NCI-H1092 treated with DMSO at 0.1 percent for 48 hours (cell line): ENCODE data around the gene HSD11B2.
A peak's percentile ranks its signal among the peaks of the same experiment; 100 is the strongest.

Source experiments
- DNase-seq: peaks from one replicate; lab custom pipeline; 2025; lab: John Stamatoyannopoulos, UW

Gene HSD11B2

DNA sequence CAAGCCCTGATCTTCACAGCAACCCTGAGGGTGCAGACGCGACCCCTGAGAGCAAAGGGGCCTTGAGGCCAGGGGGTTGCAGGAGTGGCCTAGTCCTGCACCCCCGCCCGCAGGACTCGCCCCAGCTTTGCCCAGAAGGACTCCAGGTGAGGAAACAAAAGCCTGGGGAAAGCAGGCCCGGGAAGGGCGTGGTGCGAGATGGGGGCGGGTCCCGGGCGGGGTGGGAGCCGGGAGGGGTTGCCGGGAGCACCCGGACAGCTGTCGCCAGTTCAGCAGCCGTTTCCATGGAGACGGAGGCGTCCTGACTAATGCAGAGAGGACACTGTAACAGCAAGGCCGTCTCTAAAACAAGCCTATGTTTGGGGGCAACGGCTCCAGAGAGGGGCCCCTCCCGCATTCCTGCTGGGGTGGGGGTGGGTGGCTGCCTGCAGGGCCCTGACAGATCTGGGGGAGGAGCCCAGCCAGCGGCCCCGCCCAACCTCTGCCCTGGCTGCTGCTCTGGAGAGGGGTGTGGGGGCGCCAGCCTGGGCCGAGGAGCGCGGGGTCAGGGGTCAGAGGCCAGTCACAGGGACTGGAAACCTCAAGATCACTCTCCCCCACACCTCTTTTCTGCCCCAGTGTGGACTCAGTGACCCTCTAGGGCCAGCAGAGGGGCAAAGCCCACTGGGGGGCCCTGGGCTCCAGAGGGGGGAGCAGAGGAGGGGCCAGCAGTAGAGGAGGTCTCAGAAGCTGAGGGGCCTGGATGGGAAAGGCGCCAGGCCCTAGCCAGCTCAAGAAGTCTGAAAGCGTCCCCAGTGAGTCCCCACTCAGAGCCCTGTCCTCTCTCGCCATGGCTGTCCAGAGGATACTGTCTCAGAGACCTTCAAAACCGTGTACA is 34.5 kb upstream of the HSD11B2 start:
- peak; percentile 91 for DNase-seq

DNA sequence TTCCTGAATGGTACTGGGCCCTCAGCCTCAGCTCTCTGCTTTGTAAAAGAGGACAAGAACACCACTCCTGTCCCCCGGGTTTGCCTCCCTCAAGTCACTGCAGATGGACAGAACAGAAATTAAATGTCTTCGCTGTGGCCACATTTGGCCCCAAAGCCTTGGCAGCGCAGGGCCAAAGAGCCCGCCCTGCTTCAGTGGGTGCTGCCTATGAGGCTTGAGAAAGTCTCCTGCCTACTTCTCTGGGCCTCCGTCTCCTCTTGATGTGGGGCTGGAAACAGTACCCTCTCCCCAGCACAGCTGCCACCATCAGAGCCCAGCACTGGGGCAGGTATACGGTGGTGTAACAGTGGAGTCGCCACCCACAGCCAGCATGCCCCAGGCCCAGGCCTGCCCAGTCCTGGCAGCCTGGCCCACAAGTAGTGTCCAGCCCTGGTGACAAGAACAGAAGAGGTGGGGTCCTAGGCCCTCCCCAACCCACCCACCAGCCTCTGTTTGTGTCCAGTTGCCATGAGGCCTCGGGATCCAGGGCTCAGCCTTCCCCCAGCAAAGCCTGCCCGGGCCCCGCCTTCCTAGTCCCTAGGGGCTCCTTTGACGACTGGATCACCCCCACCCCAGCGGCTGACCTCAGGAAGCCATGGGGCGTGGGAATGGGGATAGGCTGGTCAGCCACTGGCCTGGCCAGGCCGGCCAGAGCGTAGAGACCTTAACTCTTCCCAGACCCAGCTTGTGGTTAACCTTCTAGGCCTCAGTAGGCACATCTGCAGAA is 33.7 kb upstream of the HSD11B2 start:
- DNase-seq: no peak

DNA sequence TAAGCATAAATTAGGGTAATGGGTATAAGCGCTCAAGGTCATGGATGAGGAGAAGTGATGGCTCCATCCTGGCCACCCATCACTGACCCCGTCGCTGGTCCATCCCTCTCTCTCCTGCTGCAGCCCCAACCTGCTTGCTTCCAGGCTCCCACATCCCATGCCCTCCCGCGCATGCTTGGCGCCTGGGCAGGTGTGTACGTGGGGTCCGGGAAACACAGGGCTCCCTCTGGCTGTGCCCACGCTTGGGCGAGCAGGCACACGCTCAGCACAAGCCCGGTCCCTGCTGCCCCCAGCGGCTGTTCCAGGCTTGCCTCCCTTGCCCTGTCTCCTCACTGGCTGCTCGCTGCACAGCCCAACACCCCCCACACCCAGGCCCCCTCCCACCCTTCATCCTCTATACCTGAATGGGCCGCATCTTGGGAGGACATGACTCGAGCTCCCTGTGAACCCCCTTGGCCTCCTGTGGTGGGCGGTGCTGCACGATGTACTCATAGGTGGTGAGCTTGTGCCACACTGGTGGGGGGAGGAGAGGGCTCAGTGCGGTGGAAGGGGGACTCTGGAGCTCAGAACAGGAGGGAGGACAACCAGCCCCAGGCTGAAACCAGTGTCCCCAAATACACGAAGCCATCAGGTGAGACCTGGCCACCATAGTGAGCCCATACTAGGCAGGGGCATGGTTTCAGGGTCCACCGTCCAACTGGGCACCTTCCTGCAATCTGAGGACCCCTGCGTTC is 32.9 kb upstream of the HSD11B2 start:
- no peak for DNase-seq

DNA sequence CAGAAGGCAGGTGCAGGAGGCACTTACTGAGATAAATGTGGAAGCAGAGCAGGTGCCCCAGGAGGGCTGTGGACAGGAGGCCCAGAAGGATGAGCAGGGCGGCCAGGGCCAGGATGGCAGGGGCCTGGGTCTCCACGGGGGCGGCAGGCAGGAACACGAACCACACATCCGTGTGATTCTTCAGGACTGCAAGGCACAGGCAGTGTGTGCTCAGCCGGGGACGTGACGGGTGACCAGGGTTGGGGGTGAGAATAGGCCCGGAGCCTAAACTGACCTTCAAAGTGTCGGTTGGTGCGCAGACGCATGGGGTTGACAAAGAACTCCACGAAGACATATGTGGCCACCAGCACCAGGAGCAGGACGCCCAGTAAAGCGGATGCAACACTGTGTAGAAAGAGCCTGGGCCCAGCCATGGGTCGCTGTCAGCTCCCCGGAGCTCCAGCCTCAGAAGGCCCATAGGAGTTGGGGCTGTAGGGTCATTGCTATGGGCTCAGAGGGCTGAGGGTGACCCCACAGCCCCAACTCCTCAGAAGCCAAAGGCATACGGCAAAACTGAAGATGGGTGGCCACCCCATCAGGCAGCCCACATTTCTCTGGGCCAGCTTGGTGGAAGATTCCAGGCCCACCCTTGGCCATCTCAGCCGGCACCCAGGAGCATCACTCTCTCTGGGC is 32.2 kb upstream of the HSD11B2 start:
- DNase-seq: no peak

DNA sequence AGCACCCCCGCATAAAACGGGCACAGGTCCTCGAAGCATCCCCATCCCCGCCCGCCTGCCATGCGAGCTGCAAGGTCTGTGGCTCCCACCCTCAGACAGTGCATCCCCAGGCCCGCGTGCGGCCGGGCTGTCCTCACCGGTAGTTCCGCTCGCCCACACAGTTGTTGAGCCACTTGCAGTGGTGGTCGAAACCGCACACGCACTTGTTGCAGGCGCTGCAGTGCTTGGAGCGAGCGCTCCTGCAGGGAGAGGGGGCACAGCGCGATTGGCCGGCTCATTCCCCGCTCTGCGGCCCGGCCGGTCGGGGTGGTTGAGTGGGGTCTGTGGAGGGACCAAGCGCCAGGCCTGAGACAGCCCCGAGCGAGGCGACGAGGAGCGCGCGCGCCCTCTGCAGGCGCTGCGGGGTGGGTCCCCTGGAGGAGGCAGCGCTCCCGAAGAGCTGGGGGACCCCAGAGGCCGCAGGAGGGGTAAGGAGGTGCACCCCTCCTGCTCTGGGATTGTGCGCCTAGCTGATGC is 31.6 kb upstream of the HSD11B2 start:
- DNase-seq: no peak

DNA sequence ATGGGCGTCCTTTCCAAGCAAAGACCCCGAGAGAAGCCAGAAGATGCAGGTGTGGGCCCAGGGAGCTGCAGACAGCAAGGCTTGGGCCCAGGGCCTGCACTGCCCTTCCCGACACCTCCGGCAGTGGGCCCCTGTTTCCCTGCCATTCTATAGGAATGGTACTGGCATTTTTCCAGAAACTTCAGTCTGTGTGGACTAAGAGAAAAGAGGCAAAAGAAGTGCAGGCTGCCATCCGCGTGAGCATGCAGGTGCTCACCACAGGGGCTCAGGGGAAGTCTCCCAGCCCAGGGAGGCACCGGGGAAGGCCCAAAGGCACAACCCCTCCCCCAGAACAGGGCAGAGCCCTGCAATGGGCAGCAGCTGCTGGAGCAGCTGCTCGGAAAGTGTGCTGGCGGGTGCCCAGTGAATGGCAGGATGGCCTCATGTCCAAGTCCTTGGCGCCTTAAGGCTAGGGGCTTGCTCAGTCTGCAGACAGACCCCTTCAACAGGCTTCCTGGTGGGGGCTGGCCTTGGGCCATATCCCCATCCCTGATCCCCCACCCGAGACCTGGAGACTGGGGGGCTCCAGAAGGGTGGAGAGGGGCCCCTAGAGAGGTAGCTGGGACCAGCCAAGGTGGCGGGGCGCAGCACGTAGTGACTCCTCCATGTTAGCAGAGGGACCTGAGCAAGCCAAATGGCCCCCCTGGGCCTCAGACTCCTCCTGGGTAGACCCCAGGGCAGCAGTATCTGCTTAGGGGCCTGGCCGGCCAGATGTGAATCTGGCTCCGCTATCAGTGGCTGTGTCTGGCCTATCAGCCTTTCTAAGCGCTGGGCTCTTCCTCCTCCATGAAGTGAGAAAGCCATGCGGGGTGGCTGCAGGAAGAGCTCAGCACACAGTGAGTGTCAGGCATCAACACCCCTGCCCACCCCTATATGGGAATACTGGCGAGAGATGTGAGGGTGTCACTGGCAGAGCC is 30.9 kb upstream of the HSD11B2 start:
- DNase-seq: peak; percentile 80

DNA sequence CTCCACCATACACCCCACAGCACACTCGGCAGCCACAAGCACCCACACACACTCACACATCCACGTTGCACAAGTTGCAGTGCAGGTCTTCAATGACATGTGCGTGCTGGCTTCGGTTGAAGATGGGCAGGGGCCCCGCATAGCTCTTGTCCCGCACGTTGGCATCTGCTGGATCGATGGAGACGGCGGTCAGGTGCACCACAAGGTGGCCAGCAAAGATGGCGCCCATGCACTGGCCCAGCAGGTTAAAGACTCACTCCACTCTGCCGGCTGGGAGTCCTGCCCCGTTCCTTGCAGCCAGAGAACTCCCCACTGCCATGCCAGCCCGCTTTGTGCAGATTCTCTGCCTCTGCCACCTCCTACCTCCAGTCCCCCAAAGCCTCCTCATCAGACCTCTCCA is 30.0 kb upstream of the HSD11B2 start:
- no peak for DNase-seq

DNA sequence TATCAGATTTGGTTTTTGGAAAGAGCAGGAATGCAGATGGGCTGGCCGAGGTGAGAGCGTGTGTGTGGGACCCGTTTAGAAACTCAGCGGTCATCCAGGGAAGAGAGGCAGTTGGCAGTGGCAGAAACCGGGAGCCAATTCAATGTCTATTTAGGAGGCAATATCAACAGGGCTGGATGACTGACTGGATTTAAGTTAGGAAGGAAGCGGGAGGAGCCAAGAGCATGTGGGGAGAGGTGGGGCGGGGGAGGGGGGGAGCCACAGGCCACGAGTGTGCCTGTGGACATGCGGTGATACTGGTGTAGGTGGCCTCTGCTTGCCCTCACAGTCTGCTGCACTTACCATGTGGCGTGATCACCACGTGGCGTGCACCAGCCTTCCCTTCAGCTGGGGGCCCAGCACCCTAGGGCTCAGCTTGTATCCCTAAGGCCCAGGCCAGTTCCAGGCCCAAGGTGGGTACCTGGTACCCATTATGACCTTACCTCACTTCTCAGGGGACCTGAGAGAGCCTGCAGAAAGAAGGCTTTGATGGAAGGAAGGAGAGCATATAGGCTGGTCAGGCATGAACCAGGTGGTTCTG is 26.9 kb upstream of the HSD11B2 start:
- DNase-seq: no peak

DNA sequence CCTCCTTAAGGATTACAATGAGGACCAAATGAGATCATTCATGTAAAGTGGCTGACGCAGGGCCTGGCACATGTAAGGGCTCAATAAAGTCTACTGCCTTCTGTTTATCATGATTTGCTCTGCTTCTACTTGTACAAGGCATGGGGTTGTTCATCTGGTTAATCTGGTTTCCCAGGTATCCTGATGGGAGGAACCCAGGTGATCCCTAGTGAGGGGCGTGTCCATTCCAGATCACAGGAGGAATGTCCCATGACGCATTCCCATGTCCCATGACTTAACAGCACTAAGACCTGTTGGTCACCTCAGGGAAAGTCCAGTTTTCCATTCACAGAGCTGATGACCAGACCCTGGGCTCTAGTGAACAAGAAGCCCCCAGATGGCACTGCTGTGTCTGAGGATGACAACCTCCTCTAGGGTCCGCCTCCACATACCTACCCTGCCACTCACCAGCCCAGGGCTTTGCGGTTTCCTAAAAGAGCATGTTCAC is 26.1 kb upstream of the HSD11B2 start:
- no peak for DNase-seq

DNA sequence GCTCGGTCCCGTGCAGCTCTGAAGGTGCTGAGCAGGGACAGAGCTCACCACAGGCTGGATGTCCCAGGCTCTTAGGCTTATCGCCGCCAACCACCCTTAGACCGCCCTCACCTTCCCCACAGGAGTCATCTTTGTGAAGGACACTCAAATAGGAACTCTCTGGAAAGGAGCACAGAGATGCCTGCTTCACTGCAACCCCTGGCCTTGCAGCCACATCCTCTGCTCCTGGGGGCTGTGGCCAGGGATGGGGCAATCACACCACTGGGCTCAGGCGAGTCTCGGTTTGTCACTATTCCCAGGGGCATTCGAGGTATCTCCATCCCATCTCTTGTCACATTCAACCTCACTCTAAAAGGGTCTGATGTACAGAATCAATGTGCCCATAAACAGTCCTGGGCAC is 25.6 kb upstream of the HSD11B2 start:
- DNase-seq: no peak

DNA sequence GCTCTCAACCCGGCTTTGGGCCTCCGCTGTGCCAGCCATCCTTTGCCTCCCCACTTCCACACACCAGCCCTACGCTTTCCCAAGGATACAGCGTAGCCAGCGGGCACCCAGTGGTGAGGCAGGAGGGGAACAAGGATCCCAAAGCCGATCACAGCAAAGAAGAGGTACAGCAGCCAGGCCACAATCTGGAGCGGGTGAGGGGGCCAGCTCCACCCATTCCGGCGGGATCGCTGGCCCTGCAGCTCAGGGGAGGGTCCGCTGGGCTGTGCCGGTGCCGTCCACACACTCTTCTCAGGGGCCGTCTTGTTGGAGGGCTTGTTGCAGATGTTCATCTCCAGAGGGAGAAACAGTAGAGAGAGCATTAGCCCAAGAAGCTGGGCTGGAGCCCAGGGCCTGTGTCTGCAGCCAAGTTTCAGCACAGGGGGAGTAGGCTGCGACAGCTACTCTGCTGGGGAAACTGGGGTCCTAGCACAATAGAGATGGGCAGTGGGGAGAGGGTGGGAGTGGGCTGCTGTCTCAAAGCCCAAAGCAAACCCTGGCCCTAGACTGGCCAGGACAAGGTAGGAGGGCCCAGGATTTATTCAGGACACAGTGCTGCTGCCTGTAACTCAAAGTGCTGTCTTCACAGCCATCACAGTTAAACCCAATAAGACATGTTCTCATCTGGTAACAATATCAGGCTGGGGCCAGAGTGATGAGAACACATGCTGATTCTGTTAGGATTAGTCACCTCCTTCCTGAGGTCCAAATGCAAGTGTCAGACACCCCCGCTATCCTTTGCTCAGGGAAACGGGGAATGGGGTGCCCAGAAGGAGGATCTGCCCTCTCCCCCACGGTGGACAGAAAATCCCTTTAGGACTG is 24.6 kb upstream of the HSD11B2 start:
- peak; percentile 47 for DNase-seq

DNA sequence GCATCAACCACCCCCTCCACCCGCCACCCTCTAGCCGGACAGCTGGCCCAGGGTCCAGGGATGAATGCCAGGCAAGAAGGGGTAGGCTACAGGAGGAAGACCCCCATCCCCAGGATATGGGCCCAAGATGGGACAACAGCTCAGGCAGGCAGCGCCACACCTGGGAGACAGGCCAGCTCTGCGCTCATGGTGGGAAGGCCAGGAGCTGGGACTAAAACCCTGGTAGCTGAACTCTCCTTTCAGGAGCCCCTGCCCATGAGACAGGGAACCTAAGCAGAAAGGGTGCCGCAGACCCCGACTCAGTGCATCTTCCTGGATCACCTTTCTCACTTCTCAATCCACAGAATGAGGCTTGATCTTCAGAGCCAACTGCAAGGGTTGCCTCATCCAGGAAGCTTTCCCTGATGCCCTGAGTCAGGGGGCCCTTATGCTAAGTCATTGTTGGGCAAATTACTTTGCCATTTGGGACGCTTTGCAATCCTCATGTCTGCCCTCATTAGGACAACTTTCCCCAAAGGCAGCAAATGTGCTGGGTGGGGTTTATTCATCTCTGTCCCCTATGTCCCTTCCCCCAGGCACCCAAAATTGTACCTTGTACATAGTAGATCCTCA is 23.6 kb upstream of the HSD11B2 start:
- DNase-seq: no peak

DNA sequence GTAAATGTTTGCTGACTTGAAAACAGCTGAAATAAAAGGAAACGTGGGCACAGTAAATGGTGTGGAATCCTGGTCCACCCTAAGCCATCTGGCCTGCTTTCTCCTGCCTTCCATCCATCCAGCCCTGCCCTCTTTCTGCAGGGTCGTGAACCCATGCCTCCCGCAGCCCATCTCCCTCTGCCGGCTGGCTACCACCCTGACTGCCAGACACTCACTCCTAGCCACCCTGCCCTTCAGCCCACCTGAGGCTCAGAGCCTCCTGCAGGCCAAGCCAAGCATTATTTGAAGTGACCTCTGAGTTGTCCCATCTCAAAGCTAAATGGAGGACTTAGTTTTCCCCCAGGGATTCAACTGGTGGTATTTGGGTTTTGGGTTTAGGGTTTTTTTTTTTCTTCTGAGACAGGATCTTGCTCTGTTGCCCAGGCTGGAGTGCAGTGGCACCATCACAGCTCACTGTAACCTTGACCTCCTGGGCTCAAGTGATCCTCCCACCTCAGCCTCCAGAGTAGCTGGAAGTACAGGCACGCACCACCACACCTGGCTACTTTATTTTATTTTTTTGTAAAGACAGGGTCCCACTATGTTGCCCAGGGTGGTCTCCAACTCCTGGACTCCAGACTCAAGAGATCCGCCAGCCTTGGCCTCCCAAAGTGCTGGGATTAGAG is 23.0 kb upstream of the HSD11B2 start:
- no peak for DNase-seq

DNA sequence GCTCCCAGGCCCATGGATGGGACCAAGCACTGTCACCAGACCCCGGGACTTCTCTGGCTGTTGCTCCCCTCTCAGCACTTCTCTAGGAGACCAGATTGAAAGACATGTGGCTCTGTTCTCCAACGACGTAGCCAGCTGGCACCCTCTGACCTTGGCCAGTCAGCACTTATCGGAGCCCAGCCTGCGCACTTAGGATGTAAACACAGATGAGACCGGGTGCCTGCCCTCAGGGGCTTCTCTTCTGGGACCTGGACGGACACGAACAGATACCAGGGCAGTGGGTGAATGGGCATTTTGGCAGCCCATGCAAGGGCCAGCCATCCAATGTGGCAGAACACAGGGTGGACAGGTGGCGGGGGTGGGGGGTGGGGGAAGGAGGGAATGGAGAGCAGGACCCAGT is 21.3 kb upstream of the HSD11B2 start:
- no peak for DNase-seq

DNA sequence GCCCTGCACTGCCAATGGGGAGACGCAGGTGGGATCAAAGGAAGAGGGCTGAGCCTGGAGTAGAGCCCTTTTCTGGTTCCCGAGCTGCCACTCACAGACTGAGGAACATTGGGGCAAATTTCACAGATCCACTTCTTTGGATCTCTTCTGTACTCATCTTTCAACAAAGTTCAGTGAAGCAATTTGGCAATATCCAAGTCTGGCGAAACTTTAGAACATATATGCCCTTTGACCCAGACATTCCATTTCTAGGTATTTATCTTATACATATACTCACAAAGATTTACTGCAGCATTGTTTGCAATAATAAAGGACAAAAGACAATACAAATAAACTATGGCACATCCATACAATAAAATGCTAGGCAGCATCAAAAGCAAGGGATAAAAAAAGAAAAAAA is 19.6 kb upstream of the HSD11B2 start:
- DNase-seq: no peak

DNA sequence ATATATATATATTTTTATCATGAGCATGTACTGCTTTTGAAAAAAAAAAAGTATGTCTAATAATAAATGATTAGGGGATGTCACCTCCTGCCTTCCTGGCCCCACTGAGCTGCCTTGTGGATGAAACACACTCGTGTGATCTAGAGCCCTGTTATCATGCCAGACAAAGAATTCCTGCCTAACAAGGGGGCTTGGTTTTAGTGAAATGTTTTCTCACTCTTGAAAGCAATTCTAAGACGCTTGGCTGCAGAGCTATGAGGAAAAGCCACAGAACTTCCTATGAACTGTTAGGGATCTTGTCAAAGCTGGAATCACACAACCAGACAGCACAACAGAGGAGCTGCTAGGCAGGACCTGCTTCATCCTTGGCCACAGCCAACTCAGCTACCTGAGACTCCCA is 18.6 kb upstream of the HSD11B2 start:
- DNase-seq: no peak

DNA sequence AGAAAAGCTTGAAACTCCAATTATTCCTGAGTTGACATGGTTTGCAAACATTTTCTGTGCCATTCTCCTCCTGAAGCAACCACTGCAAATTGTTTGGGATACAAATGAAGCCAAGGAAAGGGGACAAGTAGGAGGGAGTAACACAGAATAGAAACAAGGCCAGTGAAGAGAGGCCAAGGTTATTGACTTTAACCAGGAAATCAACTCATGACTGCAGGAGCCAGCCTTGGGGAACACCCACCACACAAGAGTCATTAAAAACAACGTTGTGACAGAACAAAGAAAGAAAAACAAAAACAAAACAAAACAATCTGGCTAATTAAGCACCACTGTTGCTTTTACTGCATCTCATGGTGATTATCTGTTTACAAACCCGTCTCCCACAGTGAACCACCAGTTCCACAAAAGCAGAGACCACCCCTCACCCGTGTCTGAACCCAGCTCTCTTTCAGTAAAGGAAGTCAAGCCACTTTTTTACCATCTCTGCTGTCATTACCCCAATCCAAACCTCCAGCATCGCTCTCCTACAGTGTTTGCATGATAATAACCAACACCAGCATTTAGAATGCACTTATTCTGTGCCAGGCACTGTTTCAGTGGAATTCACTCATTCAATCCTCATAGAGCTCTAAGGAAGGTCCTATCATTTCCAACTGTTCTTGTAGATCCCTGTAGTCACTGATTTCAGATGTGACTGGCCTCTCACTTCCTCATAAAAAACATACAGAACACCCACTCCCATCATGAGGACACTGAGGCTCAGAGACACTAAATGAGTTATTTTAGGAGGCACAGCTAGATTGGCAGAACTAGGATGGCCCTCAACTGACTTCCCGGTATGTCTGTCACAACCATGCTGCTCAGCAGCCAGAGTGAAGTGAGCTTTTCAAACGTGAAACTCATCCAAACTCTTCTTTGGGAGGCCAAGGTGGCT is 16.7 kb upstream of the HSD11B2 start:
- DNase-seq: no peak
